Neural cell (in vitro differentiated cells): ENCODE results near the gene MYBL2. TPM values are rescaled to one million over a fixed set of nuclear protein-coding genes. Genes with fewer than 3 reads are reported as not detected.

Source experiments
- H2AFZ ChIP-seq: fragments of 200-600, 300-800 bp; sonication (generic), shearing (Covaris generic); 2 replicates; pipeline ENCODE4 v1.6.0; 2014; ENCODE audit warnings: low read depth, mild to moderate bottlenecking, antibody characterized with exemption, low read length, moderate library complexity
- H3F3A ChIP-seq: fragments of 200-600 bp; shearing (Covaris generic); 2 replicates; pipeline ENCODE4 v1.6.1; 2016; ENCODE audit warnings: mild to moderate bottlenecking, moderate library complexity, mixed read lengths, antibody characterized with exemption, low read length; ENCODE audit not compliant: insufficient read depth, poor library complexity, severe bottlenecking
- H3K27ac ChIP-seq: fragments of 200-600, 300-800 bp; sonication (generic), shearing (Covaris generic); 2 replicates; pipeline ENCODE4 v1.5.1; 2014; ENCODE audit warnings: mild to moderate bottlenecking, low read length, moderate library complexity
- H3K27me3 ChIP-seq: fragments of 300-800, 200-600 bp; sonication (generic), shearing (Covaris generic); 2 replicates; pipeline ENCODE4 v1.6.0; 2014; ENCODE audit warnings: mild to moderate bottlenecking, low read depth, low read length, moderate library complexity; ENCODE audit not compliant: insufficient read depth
- H3K36me3 ChIP-seq: fragments of 300-800, 200-600 bp; sonication (generic), shearing (Covaris generic); 2 replicates; pipeline ENCODE4 v1.5.1; 2014; ENCODE audit warnings: mild to moderate bottlenecking, antibody characterized with exemption, low read length, moderate library complexity; ENCODE audit not compliant: insufficient read depth
- H3K4me2 ChIP-seq: fragments of 300-800, 200-600 bp; sonication (generic), shearing (Covaris generic); 2 replicates; pipeline ENCODE4 v1.6.0; 2014; ENCODE audit warnings: mild to moderate bottlenecking, low read length
- H3K4me3 ChIP-seq: fragments of 300-800, 200-600 bp; sonication (generic), shearing (Covaris generic); 2 replicates; pipeline ENCODE4 v1.5.1; 2014; ENCODE audit warnings: mild to moderate bottlenecking, low read length, moderate library complexity
- H3K79me2 ChIP-seq: fragments of 200-600 bp; shearing (Covaris generic); replicated peaks from 2 replicates; pipeline ENCODE4 v1.6.0; 2014; ENCODE audit warnings: mild to moderate bottlenecking, low read length, moderate library complexity; ENCODE audit not compliant: insufficient read depth
- H3K9ac ChIP-seq: fragments of 300-800, 200-600 bp; sonication (generic), shearing (Covaris generic); 2 replicates; pipeline ENCODE4 v1.6.1; 2016; ENCODE audit warnings: mild to moderate bottlenecking, low read length, mixed read lengths
- H3K9me2 ChIP-seq: fragments of 200-600 bp; shearing (Covaris generic); 2 replicates; pipeline ENCODE4 v1.6.1; 2016; ENCODE audit warnings: mild to moderate bottlenecking, low read length, mixed read lengths; ENCODE audit not compliant: insufficient read depth
- H3K9me3 ChIP-seq: fragments of 200-600, 300-800 bp; sonication (generic), shearing (Covaris generic); 2 replicates; pipeline ENCODE4 v1.6.1; 2016; ENCODE audit warnings: mild to moderate bottlenecking, mixed run types, low read length, moderate library complexity, mixed read lengths
- H4K20me1 ChIP-seq: fragments of 200-600 bp; shearing (Covaris generic); 2 replicates; pipeline ENCODE4 v1.6.1; 2016; ENCODE audit warnings: mild to moderate bottlenecking, mixed run types; ENCODE audit not compliant: insufficient read depth
- CTCF ChIP-seq: fragments of 450-650 bp; IDR thresholded peaks from 2 replicates; pipeline ENCODE4 v1.5.1; 2014; ENCODE audit warnings: antibody characterized with exemption, mild to moderate bottlenecking, moderate library complexity; ENCODE audit not compliant: poor library complexity, severe bottlenecking
- EP300 ChIP-seq: fragments of 450-650 bp; conservative IDR thresholded peaks from 2 replicates; pipeline ENCODE4 v1.6.1; 2014; ENCODE audit warnings: antibody characterized with exemption, mild to moderate bottlenecking, moderate library complexity; ENCODE audit not compliant: poor library complexity, severe bottlenecking
- EZH2 ChIP-seq: fragments of 200-600, 300-800 bp; shearing (Covaris generic), sonication (generic); IDR thresholded peaks from 2 replicates; pipeline ENCODE4 v1.6.1; 2014; ENCODE audit warnings: antibody characterized with exemption, low read length, borderline replicate concordance, mild to moderate bottlenecking; ENCODE audit not compliant: insufficient read depth, poor library complexity, severe bottlenecking
- MXI1 ChIP-seq: fragments of 450-650 bp; conservative IDR thresholded peaks from 2 replicates; pipeline ENCODE4 v1.6.1; 2014; ENCODE audit warnings: antibody characterized with exemption, mild to moderate bottlenecking; ENCODE audit not compliant: poor library complexity, severe bottlenecking
- POLR2AphosphoS5 ChIP-seq: IDR thresholded peaks from 2 replicates; pipeline ENCODE4 v1.6.1; 2012
- RAD21 ChIP-seq: fragments of 450-650 bp; conservative IDR thresholded peaks from 2 replicates; pipeline ENCODE4 v1.6.1; 2014; ENCODE audit warnings: antibody characterized with exemption, mild to moderate bottlenecking, moderate library complexity
- REST ChIP-seq: IDR thresholded peaks from 2 replicates; pipeline ENCODE4 v1.6.1; 2012; ENCODE audit warnings: borderline replicate concordance
- SMC3 ChIP-seq: fragments of 450-650 bp; conservative IDR thresholded peaks from 2 replicates; pipeline ENCODE4 v1.6.1; 2014; ENCODE audit warnings: antibody characterized with exemption, mild to moderate bottlenecking, moderate library complexity; ENCODE audit not compliant: poor library complexity
- TAF1 ChIP-seq: IDR thresholded peaks from 2 replicates; pipeline ENCODE4 v1.6.1; 2012; ENCODE audit warnings: low read depth
- polyA plus RNA-seq: library from polyadenylated mRNA; depleted of rRNA; stranded (reverse); fragments of >200 nt; gene quantifications from 2 replicates; pipeline ENCODE4 v1.2.3, GENCODE V29; 2014

Gene MYBL2
- polyA plus RNA-seq, 1 donor from 2014 or later: not detected

GRCh38 chr20:43681991-43682410, 15.1 kb downstream of the MYBL2 start:
- H3K4me3 ChIP-seq: no peak overlapping the region
- no peaks in the 10 kb centered on the region for H3K36me3 ChIP-seq
- H3K9me2 ChIP-seq: no peaks in the 10 kb centered on the region
- no peak overlapping the region for H2AFZ ChIP-seq
- H3K9ac ChIP-seq: no peak overlapping the region
- H3K27ac ChIP-seq: no peak overlapping the region
- no peaks in the 10 kb centered on the region for H3K9me3 ChIP-seq
- no peaks in the 10 kb centered on the region for H3F3A ChIP-seq
- H4K20me1 ChIP-seq: no peaks in the 10 kb centered on the region
- TF ChIP-seq MXI1: no peak
- TF ChIP-seq POLR2AphosphoS5: no peak
- no peak for TF ChIP-seq SMC3
- no peak for TF ChIP-seq EP300
- TF ChIP-seq TAF1: no peak
- TF ChIP-seq REST: no peak
- no peak for TF ChIP-seq RAD21
- TF ChIP-seq CTCF: no peak
- TF ChIP-seq EZH2: no peak
- no peaks in the 10 kb centered on the region for H3K27me3 ChIP-seq
- no peak overlapping the region for H3K4me2 ChIP-seq
- no peaks in the 10 kb centered on the region for H3K79me2 ChIP-seq

GRCh38 chr20:43682446-43682845, 15.5 kb downstream of the MYBL2 start:
- Histone ChIP-seq H3K4me3 (no peak overlapping the region), H3K4me2 (no peak overlapping the region), H3F3A (no peaks in the 10 kb centered on the region), H3K27me3 (no peaks in the 10 kb centered on the region), H3K27ac (no peak overlapping the region), H3K79me2 (no peaks in the 10 kb centered on the region), H2AFZ (no peak overlapping the region), H3K9me3 (no peaks in the 10 kb centered on the region), H3K9ac (no peak overlapping the region), H3K9me2 (no peaks in the 10 kb centered on the region), H4K20me1 (no peaks in the 10 kb centered on the region), H3K36me3 (no peaks in the 10 kb centered on the region)
- TF ChIP-seq REST (no peak), POLR2AphosphoS5 (no peak), CTCF (no peak), RAD21 (no peak), EP300 (no peak), MXI1 (no peak), TAF1 (no peak), EZH2 (no peak), SMC3 (no peak)
